SH-SY5Y (cell line): ENCODE measurements around the gene GPC3.

ENCODE experiments used
- GATA2 ChIP-seq: IDR thresholded peaks from 2 replicates; pipeline ENCODE4 v1.6.1; 2011; ENCODE audit warnings: mild to moderate bottlenecking, low read depth, low read length
- GATA3 ChIP-seq: IDR thresholded peaks from 2 replicates; pipeline ENCODE4 v1.6.1; 2011; ENCODE audit warnings: low read depth, mild to moderate bottlenecking, low read length, moderate library complexity

DNA sequence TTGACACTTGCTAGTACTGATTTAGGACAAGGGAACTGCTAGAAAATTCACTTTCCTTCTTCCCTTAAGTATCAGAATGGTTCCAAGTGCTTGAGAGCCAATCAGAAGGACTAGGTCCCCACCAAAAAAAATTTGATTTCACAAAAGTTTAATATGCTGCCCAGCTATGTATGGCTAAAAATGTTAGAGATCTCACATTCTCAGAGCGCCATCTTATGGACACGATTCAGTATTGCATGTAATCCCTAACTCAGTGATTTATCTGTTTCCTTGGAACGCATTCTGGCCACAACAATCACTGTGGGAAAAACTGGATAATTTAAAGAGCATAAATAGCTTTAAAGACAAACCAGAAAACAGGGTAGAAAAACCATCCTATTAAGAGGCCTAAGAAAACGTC, 315.0 kb downstream of the GPC3 start:
- TF ChIP-seq GATA2 (no peak), GATA3 (no peak)
